Glutamatergic neuron (in vitro differentiated cells): ENCODE measurements around the gene CYP8B1. TPM values are rescaled to one million over a fixed set of nuclear protein-coding genes. Genes with fewer than 3 reads are reported as not detected.

Experiments used
- DNase-seq: peaks from one replicate; pipeline ENCODE4 v3.0.0; 2022
- H3K27ac Mint-ChIP-seq: one replicate; pipeline ENCODE4 v1.8.0; 2020; ENCODE audit warnings: mild to moderate bottlenecking, mixed read lengths, inconsistent platforms; ENCODE audit not compliant: unreplicated experiment
- H3K27me3 Mint-ChIP-seq: one replicate; pipeline ENCODE4 v1.8.0; 2020; ENCODE audit warnings: mild to moderate bottlenecking, moderate library complexity, mixed read lengths, inconsistent platforms; ENCODE audit not compliant: unreplicated experiment
- H3K36me3 Mint-ChIP-seq: one replicate; pipeline ENCODE4 v1.8.0; 2020; ENCODE audit warnings: mild to moderate bottlenecking, mixed read lengths, inconsistent platforms; ENCODE audit not compliant: unreplicated experiment
- H3K4me1 Mint-ChIP-seq: one replicate; pipeline ENCODE4 v1.8.0; 2020; ENCODE audit warnings: mild to moderate bottlenecking, low read depth, mixed read lengths, inconsistent platforms; ENCODE audit not compliant: unreplicated experiment
- H3K4me3 Mint-ChIP-seq: one replicate; pipeline ENCODE4 v1.8.0; 2020; ENCODE audit warnings: mild to moderate bottlenecking, mixed read lengths, inconsistent platforms; ENCODE audit not compliant: unreplicated experiment
- H3K9me3 Mint-ChIP-seq: one replicate; pipeline ENCODE4 v1.8.0; 2020; ENCODE audit warnings: mild to moderate bottlenecking, moderate library complexity, mixed read lengths, inconsistent platforms; ENCODE audit not compliant: unreplicated experiment
- total RNA-seq: library from RNA; stranded (reverse); fragmentation: NEBNext Ultra II Directional; extraction: Animal tissue kit (Norgen Biotek cat#: 25700); gene quantifications from one replicate; pipeline ENCODE4 v1.2.1, GENCODE V29; 2021; ENCODE audit not compliant: unreplicated experiment
- TF ChIP-seq, protein P1 (sequence below): fragments of 200-600 bp; sonication (generic); IDR thresholded peaks from one replicate; pipeline ENCODE4 v1.5.0; 2021; ENCODE audit not compliant: partially characterized antibody, unreplicated experiment

Gene CYP8B1
- total RNA-seq, 1 donor from 2014 or later, result not detected

DNA sequence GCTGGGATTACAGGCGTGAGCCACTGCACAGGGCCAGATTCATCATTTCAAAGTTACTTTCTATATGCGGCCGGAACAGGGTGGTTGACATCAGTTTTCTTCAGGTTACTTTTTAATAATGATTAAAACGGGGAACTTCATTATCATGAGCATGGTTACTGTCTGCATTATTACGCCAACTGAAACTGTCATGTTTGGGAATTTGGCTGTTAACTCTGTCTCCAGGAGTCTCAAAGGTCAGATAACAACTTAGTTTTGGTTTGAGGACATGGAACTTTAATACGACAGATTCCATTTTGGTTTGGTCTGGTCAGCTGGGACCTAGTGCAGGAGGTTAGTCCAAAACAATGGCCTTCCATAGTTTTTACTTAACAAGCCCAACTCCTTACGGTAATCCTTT is 8.5 kb downstream of the CYP8B1 start:
- no peaks in the 10 kb centered on the region for H3K4me1 Mint-ChIP-seq
- peaks cover 6% of the 10 kb centered on the region for H3K27me3 Mint-ChIP-seq
- TF ChIP-seq, protein P1, sequence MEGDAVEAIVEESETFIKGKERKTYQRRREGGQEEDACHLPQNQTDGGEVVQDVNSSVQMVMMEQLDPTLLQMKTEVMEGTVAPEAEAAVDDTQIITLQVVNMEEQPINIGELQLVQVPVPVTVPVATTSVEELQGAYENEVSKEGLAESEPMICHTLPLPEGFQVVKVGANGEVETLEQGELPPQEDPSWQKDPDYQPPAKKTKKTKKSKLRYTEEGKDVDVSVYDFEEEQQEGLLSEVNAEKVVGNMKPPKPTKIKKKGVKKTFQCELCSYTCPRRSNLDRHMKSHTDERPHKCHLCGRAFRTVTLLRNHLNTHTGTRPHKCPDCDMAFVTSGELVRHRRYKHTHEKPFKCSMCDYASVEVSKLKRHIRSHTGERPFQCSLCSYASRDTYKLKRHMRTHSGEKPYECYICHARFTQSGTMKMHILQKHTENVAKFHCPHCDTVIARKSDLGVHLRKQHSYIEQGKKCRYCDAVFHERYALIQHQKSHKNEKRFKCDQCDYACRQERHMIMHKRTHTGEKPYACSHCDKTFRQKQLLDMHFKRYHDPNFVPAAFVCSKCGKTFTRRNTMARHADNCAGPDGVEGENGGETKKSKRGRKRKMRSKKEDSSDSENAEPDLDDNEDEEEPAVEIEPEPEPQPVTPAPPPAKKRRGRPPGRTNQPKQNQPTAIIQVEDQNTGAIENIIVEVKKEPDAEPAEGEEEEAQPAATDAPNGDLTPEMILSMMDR, result no peak
- no peaks in the 10 kb centered on the region for H3K36me3 Mint-ChIP-seq
- no peak for DNase-seq
- no peak overlapping the region for H3K27ac Mint-ChIP-seq
- no peak overlapping the region for H3K4me3 Mint-ChIP-seq
- peaks cover 2% of the 10 kb centered on the region for H3K9me3 Mint-ChIP-seq

DNA sequence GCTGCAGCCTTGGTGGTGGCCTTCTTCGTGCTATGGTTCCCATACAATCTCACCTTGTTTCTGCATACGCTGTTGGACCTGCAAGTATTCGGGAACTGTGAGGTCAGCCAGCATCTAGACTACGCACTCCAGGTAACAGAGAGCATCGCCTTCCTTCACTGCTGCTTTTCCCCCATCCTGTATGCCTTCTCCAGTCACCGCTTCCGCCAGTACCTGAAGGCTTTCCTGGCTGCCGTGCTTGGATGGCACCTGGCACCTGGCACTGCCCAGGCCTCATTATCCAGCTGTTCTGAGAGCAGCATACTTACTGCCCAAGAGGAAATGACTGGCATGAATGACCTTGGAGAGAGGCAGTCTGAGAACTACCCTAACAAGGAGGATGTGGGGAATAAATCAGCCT is 10.4 kb downstream of the CYP8B1 start:
- Mint-ChIP-seq H3K27ac (no peak overlapping the region), H3K4me3 (no peak overlapping the region), H3K36me3 (no peaks in the 10 kb centered on the region), H3K27me3 (peaks cover 8% of the 10 kb centered on the region), H3K4me1 (no peaks in the 10 kb centered on the region), H3K9me3 (peaks cover 6% of the 10 kb centered on the region)
- TF ChIP-seq, protein P1, result no peak
- DNase-seq, result no peak

- DNase-seq, result no peak
- no peak overlapping the region for H3K27ac Mint-ChIP-seq
- H3K27me3 Mint-ChIP-seq, result peaks cover 8% of the 10 kb centered on the region
- no peaks in the 10 kb centered on the region for H3K4me1 Mint-ChIP-seq
- TF ChIP-seq, protein P1, result no peak
- H3K36me3 Mint-ChIP-seq, result no peaks in the 10 kb centered on the region
- H3K4me3 Mint-ChIP-seq, result no peak overlapping the region
- peaks cover 6% of the 10 kb centered on the region for H3K9me3 Mint-ChIP-seq
These were observed 11.2 kb downstream of the CYP8B1 start for GRCh38 chr3:42864321-42864950.

GRCh38 chr3:42856544-42856943 is 19.1 kb downstream of the CYP8B1 start:
- Mint-ChIP-seq H3K4me3 (no peak overlapping the region), H3K4me1 (no peaks in the 10 kb centered on the region), H3K9me3 (peaks cover 4% of the 10 kb centered on the region), H3K27ac (no peak overlapping the region), H3K27me3 (peaks cover 4% of the 10 kb centered on the region), H3K36me3 (no peaks in the 10 kb centered on the region)
- TF ChIP-seq, protein P1, result no peak
- DNase-seq, result no peak

DNA sequence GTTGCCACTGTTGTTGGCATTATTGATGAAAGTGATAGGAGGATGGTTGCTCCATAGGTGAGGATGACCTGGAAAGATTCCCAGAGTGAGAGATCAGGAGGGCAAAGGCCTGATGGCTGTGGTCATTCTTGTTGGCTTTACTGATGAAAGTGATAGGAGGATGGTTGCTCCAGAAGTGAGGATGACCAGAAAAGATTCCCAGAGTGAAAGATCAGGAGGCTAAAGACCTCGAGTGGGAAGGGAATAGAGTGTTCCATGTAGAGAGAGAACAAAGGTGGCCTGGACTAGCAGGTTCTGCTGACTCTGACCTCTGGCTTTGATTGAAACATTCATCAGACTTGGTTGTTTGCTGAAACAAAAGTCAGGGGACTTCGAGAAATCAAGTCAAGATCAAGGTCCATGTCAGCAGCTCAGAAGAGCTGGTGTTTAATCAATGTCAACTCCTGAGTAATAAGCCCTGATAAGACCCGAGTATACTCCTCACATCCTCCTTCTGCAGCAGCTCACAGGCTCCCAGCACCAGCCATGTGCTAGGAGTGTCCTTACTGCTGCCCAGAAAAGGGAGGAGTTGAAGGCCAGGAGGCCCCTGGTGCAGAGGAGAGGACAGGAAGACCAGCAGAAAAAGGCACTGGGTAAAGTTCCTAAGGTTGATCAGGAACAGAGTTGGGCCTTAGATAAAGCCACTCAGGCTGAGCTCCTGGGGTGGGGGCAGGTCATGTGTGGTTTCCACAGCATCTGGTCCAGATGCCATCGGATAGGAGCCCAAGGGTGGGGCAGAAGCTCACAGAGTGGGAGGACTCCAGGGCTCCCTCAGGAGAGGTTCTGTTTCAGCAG is 19.9 kb downstream of the CYP8B1 start:
- Mint-ChIP-seq H3K27ac (no peak overlapping the region), H3K4me1 (no peaks in the 10 kb centered on the region), H3K36me3 (no peaks in the 10 kb centered on the region), H3K27me3 (peaks cover 2% of the 10 kb centered on the region), H3K9me3 (peaks cover 2% of the 10 kb centered on the region), H3K4me3 (no peak overlapping the region)
- TF ChIP-seq, protein P1, result no peak
- no peak for DNase-seq
